IMR-90 (cell line): ENCODE data around the gene RIMBP2. TPM values are rescaled to one million over a fixed set of nuclear protein-coding genes. Genes with fewer than 3 reads are reported as not detected.

ENCODE experiments used
- ATAC-seq: fragments of 200-7000 bp; cut with Tn5 transposase; 2 replicates; pipeline ENCODE4 v1.9.1; 2020; ENCODE audit warnings: low read depth, mild to moderate bottlenecking, moderate library complexity
- BruUV-seq: library from RNA; stranded (reverse); fragments of 400-500 nt; replicated peaks from 2 replicates; lab custom pipeline; 2021; lab: Mats Ljungman, UMichigan
- CTCF ChIA-PET: fragments of 300-600 bp; formaldehyde crosslinking; extraction: SDS; loops from one replicate; lab custom pipeline; 2021; ENCODE audit warnings: antibody characterized with exemption; lab: Yijun Ruan, JAX
- POLR2A ChIA-PET: fragments of 300-600 bp; sonication (Branson Sonifier 250); formaldehyde crosslinking; loops from one replicate; lab custom pipeline; 2022; ENCODE audit warnings: antibody characterized with exemption; ENCODE audit not compliant: unreplicated experiment; lab: Charles Lee
- DNase-seq: peaks from one replicate; pipeline ENCODE4 v3.0.0; 2013
- H2AFZ ChIP-seq: replicated peaks from 2 replicates; pipeline ENCODE3; 2013; ENCODE audit warnings: low read length, mild to moderate bottlenecking; ENCODE audit not compliant: poor library complexity
- H2AK5ac ChIP-seq: 2 replicates; pipeline ENCODE4 v1.6.1; 2013; ENCODE audit warnings: low read depth, low read length, inconsistent platforms
- H2AK9ac ChIP-seq: replicated peaks from 2 replicates; pipeline ENCODE3; 2013; ENCODE audit warnings: mild to moderate bottlenecking, low read depth, low read length, moderate library complexity; ENCODE audit not compliant: poor library complexity
- H2BK120ac ChIP-seq: 2 replicates; pipeline ENCODE4 v1.6.1; 2013; ENCODE audit warnings: low read depth, low read length, inconsistent platforms
- H2BK15ac ChIP-seq: 3 replicates; pipeline ENCODE4 v1.6.1; 2013; ENCODE audit warnings: low read depth, low read length, inconsistent platforms
- H2BK20ac ChIP-seq: 2 replicates; pipeline ENCODE4 v1.6.1; 2013; ENCODE audit warnings: low read depth, mild to moderate bottlenecking, inconsistent platforms, low read length, moderate library complexity
- H2BK5ac ChIP-seq: 2 replicates; pipeline ENCODE4 v1.6.1; 2013; ENCODE audit warnings: mild to moderate bottlenecking, low read depth, low read length, inconsistent platforms; ENCODE audit not compliant: poor library complexity, severe bottlenecking
- H3K14ac ChIP-seq: replicated peaks from 2 replicates; pipeline ENCODE4 v1.6.1; 2013; ENCODE audit warnings: low read depth, low read length, inconsistent platforms
- H3K18ac ChIP-seq: 2 replicates; pipeline ENCODE4 v1.6.1; 2013; ENCODE audit warnings: low read depth, low read length, control low read depth
- H3K23ac ChIP-seq: 2 replicates; pipeline ENCODE4 v1.6.1; 2013; ENCODE audit warnings: low read depth, low read length, inconsistent platforms
- H3K27ac ChIP-seq: 2 replicates; pipeline ENCODE4 v1.5.1; 2013; ENCODE audit warnings: mild to moderate bottlenecking, control low read depth, low read length; ENCODE audit not compliant: insufficient read depth
- H3K27me3 ChIP-seq: 2 replicates; pipeline ENCODE4 v1.6.1; 2013; ENCODE audit warnings: low read length; ENCODE audit not compliant: control insufficient read depth, insufficient read depth
- H3K36me3 ChIP-seq: 2 replicates; pipeline ENCODE4 v1.6.1; 2013; ENCODE audit warnings: low read length, mixed read lengths; ENCODE audit not compliant: control insufficient read depth, insufficient read depth
- H3K4ac ChIP-seq: 2 replicates; pipeline ENCODE4 v1.6.1; 2013; ENCODE audit warnings: low read depth, low read length, inconsistent platforms
- H3K4me1 ChIP-seq: 2 replicates; pipeline ENCODE4 v1.6.1; 2013; ENCODE audit warnings: low read length, mixed read lengths; ENCODE audit not compliant: control insufficient read depth, insufficient read depth
- H3K4me2 ChIP-seq: 2 replicates; pipeline ENCODE4 v1.6.1; 2013; ENCODE audit warnings: low read depth, mild to moderate bottlenecking, control low read depth, low read length, moderate library complexity
- H3K4me3 ChIP-seq: 2 replicates; pipeline ENCODE4 v1.5.1; 2013; ENCODE audit warnings: low read depth, mild to moderate bottlenecking, control low read depth, low read length, moderate library complexity; ENCODE audit not compliant: insufficient read depth
- H3K56ac ChIP-seq: 2 replicates; pipeline ENCODE4 v1.6.1; 2013; ENCODE audit warnings: low read length, inconsistent platforms; ENCODE audit not compliant: insufficient read depth; ENCODE audit errors: extremely low read depth
- H3K79me1 ChIP-seq, 2 experiments: 2 replicates each; pipeline ENCODE4 v1.6.1; 2013; ENCODE audit warnings: low read length in 2 of 2, inconsistent platforms in 1 of 2, low read depth in 1 of 2
- H3K9ac ChIP-seq: 2 replicates; pipeline ENCODE4 v1.6.1; 2013; ENCODE audit warnings: low read depth, low read length, control low read depth
- H3K9me1 ChIP-seq: 2 replicates; pipeline ENCODE4 v1.6.1; 2013; ENCODE audit warnings: low read length, inconsistent platforms; ENCODE audit not compliant: insufficient read depth
- H3K9me3 ChIP-seq: 2 replicates; pipeline ENCODE4 v1.6.1; 2013; ENCODE audit warnings: low read length; ENCODE audit not compliant: control insufficient read depth, insufficient read depth
- H4K20me1 ChIP-seq: 2 replicates; pipeline ENCODE4 v1.6.1; 2013; ENCODE audit warnings: low read length, inconsistent platforms; ENCODE audit not compliant: insufficient read depth
- H4K5ac ChIP-seq: 2 replicates; pipeline ENCODE4 v1.6.1; 2013; ENCODE audit warnings: mild to moderate bottlenecking, low read depth, low read length, control low read depth
- H4K8ac ChIP-seq, 2 experiments: 2 replicates each; pipeline ENCODE4 v1.6.1; 2013; ENCODE audit warnings: low read depth in 2 of 2, low read length in 2 of 2, control low read depth in 1 of 2, inconsistent platforms in 1 of 2
- H4K91ac ChIP-seq: 2 replicates; pipeline ENCODE4 v1.6.1; 2013; ENCODE audit warnings: low read depth, low read length, inconsistent platforms; ENCODE audit not compliant: insufficient read depth
- BHLHE40 ChIP-seq: fragments of 150-350 bp; IDR thresholded peaks from 2 replicates; pipeline ENCODE4 v1.6.1; 2016; ENCODE audit warnings: mild to moderate bottlenecking, low read depth, low read length
- CEBPB ChIP-seq: IDR thresholded peaks from 2 replicates; pipeline ENCODE4 v1.6.1; 2012; ENCODE audit warnings: low read depth, low read length, improper control_type of control experiment
- CHD1 ChIP-seq: IDR thresholded peaks from 2 replicates; pipeline ENCODE4 v1.6.1; 2012; ENCODE audit warnings: low read depth, low read length, improper control_type of control experiment
- FOS ChIP-seq: fragments of 150-350 bp; IDR thresholded peaks from 2 replicates; pipeline ENCODE4 v1.6.1; 2016; ENCODE audit warnings: low read depth, low read length
- MAZ ChIP-seq: IDR thresholded peaks from 2 replicates; pipeline ENCODE4 v1.6.1; 2012; ENCODE audit warnings: low read depth, mild to moderate bottlenecking, low read length, improper control_type of control experiment, moderate library complexity, borderline replicate concordance
- MXI1 ChIP-seq: IDR thresholded peaks from 2 replicates; pipeline ENCODE4 v1.6.1; 2012; ENCODE audit warnings: low read depth, mild to moderate bottlenecking, low read length, moderate library complexity, borderline replicate concordance
- NFE2L2 ChIP-seq: fragments of 150-350 bp; IDR thresholded peaks from 2 replicates; pipeline ENCODE4 v1.6.1; 2016; ENCODE audit warnings: low read depth, mild to moderate bottlenecking, low read length
- POLR2A ChIP-seq: IDR thresholded peaks from 2 replicates; pipeline ENCODE4 v1.6.1; 2012; ENCODE audit warnings: mild to moderate bottlenecking, low read depth, low read length
- RCOR1 ChIP-seq: IDR thresholded peaks from 2 replicates; pipeline ENCODE4 v1.6.1; 2012; ENCODE audit warnings: mild to moderate bottlenecking, low read length, improper control_type of control experiment; ENCODE audit not compliant: insufficient replicate concordance
- RFX5 ChIP-seq: IDR thresholded peaks from 2 replicates; pipeline ENCODE4 v1.8.0; 2012; ENCODE audit warnings: low read depth, mild to moderate bottlenecking, low read length, moderate library complexity
- SMC3 ChIP-seq: fragments of 150-350 bp; IDR thresholded peaks from 2 replicates; pipeline ENCODE4 v1.6.1; 2016; ENCODE audit warnings: low read depth, mild to moderate bottlenecking, antibody characterized with exemption, low read length, moderate library complexity
- WGBS, 2 experiments: methylation state at CpG; one replicate each; pipeline versions ENCODE4 v1.1.5 to v1.1.7; 2013; ENCODE audit warnings: missing lambda C conversion rate in 2 of 2; ENCODE audit not compliant: insufficient read length in 1 of 2; ENCODE audit errors: extremely low coverage in 2 of 2; 5-methylcytosine and 5-hydroxymethylcytosine counted together
- dilution Hi-C: fragments of 300-500 bp; cut with HindIII; formaldehyde crosslinking; loops from one replicate; pipeline ENCODE4 v1.14.3; 2018; ENCODE audit warnings: low sequenced_read_pairs; ENCODE audit not compliant: unreplicated experiment
- in situ Hi-C: fragments of 300-500 bp; cut with MboI; formaldehyde crosslinking; loops from 3 replicates; pipeline ENCODE4 v1.14.3; 2019; ENCODE audit warnings: low sequenced_read_pairs, inconsistent platforms, mixed read lengths
- intact Hi-C: fragments of 100-400 bp; cut with micrococcal nuclease; formaldehyde crosslinking; loops from 2 replicates; pipeline ENCODE4 v1.10.0; 2022
- polyA plus RNA-seq, 3 experiments: library from polyadenylated mRNA; depleted of rRNA; stranded (reverse); fragments of >200 nt; gene quantifications; 2 replicates each; pipeline ENCODE4 v1.2.3, GENCODE V29; 2012; ENCODE audit warnings: low replicate concordance in 1 of 3
- total RNA-seq: library from RNA; depleted of rRNA; stranded (reverse); fragments of >200 nt; gene quantifications from 2 replicates; pipeline ENCODE4 v1.2.3, GENCODE V29; 2012
- TF ChIP-seq, protein P1 (sequence below): fragments of 150-350 bp; IDR thresholded peaks from 2 replicates; pipeline ENCODE4 v1.6.1; 2016; ENCODE audit warnings: low read depth, mild to moderate bottlenecking, low read length, moderate library complexity, borderline replicate concordance
- TF ChIP-seq, protein P2 (sequence below): conservative IDR thresholded peaks from 2 replicates; pipeline ENCODE4 v1.5.1; 2012; ENCODE audit warnings: mild to moderate bottlenecking, low read depth, low read length, improper control_type of control experiment
- TF ChIP-seq, protein P3 (sequence below): fragments of 150-350 bp; IDR thresholded peaks from 2 replicates; pipeline ENCODE4 v1.6.1; 2017; ENCODE audit warnings: mild to moderate bottlenecking, antibody characterized with exemption, low read length, low read depth

RIMBP2 gene
- total and polyA plus RNA-seq, 2 of the 4 experiments (the other 2 are of a cell fraction) = not detected

DNA sequence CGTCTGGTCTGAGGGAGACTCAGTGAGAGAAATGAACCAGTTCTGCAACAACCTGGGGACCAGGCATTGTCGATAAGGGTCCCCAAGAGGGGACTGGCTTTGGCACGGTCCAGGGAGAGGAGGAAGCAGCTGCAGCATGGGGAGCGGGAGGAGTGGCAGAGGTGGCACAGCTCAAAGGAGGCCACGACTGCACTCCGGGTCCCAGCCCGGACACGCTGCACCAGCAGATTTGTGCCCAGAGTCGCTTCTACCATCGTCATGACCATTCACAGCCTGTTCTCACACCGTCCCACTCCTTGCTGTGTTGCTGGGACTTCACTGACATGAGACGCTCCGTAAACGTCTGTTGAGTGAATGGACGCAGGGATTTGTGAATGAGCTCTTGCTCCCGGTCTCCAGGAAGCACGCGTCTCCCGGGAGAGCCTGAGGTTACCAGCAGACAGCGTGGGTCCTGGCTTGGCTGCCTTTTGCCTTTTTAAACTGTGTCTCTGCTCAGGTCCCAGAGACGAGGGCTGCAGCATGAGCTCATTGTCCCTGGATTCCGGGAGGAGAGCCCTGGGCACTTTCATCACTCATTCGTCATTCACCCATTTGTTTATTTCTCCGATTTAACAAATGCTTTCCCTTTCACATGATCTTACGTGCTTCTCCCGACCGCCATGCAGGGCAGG, 241.4 kb downstream of the RIMBP2 start:
- Histone ChIP-seq H3K9me3 (peaks cover 62% of the 10 kb centered on the region), H3K9ac (no peak overlapping the region), H3K9me1 (no peaks in the 10 kb centered on the region), H2BK20ac (no peak overlapping the region), H3K36me3 (no peaks in the 10 kb centered on the region), H2AK5ac (no peak overlapping the region), H3K14ac (no peak overlapping the region), H3K56ac (no peak overlapping the region), H4K8ac (no peak overlapping the region), H3K4me3 (no peak overlapping the region), H4K5ac (no peak overlapping the region), H2BK5ac (no peak overlapping the region), H3K27ac (no peak overlapping the region), H2AK9ac (no peak overlapping the region), H2BK15ac (no peak overlapping the region), H3K79me1 (no peaks in the 10 kb centered on the region), H3K18ac (no peak overlapping the region), H2AFZ (no peak overlapping the region), H4K20me1 (no peaks in the 10 kb centered on the region), H4K91ac (no peak overlapping the region), H2BK120ac (no peak overlapping the region), H3K23ac (no peak overlapping the region), H3K27me3 (no peaks in the 10 kb centered on the region), H3K4me2 (no peak overlapping the region), H3K4ac (no peak overlapping the region), H3K4me1 (no peaks in the 10 kb centered on the region)
- no peak for TF ChIP-seq POLR2A
- no peak for TF ChIP-seq CHD1
- TF ChIP-seq, protein P1, sequence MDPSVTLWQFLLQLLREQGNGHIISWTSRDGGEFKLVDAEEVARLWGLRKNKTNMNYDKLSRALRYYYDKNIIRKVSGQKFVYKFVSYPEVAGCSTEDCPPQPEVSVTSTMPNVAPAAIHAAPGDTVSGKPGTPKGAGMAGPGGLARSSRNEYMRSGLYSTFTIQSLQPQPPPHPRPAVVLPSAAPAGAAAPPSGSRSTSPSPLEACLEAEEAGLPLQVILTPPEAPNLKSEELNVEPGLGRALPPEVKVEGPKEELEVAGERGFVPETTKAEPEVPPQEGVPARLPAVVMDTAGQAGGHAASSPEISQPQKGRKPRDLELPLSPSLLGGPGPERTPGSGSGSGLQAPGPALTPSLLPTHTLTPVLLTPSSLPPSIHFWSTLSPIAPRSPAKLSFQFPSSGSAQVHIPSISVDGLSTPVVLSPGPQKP = no peak
- TF ChIP-seq, protein P2, sequence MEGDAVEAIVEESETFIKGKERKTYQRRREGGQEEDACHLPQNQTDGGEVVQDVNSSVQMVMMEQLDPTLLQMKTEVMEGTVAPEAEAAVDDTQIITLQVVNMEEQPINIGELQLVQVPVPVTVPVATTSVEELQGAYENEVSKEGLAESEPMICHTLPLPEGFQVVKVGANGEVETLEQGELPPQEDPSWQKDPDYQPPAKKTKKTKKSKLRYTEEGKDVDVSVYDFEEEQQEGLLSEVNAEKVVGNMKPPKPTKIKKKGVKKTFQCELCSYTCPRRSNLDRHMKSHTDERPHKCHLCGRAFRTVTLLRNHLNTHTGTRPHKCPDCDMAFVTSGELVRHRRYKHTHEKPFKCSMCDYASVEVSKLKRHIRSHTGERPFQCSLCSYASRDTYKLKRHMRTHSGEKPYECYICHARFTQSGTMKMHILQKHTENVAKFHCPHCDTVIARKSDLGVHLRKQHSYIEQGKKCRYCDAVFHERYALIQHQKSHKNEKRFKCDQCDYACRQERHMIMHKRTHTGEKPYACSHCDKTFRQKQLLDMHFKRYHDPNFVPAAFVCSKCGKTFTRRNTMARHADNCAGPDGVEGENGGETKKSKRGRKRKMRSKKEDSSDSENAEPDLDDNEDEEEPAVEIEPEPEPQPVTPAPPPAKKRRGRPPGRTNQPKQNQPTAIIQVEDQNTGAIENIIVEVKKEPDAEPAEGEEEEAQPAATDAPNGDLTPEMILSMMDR = no peak
- TF ChIP-seq SMC3 = no peak
- TF ChIP-seq, protein P3, sequence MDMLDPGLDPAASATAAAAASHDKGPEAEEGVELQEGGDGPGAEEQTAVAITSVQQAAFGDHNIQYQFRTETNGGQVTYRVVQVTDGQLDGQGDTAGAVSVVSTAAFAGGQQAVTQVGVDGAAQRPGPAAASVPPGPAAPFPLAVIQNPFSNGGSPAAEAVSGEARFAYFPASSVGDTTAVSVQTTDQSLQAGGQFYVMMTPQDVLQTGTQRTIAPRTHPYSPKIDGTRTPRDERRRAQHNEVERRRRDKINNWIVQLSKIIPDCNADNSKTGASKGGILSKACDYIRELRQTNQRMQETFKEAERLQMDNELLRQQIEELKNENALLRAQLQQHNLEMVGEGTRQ = no peak
- no peak for TF ChIP-seq CEBPB
- no peak for TF ChIP-seq MXI1
- no peak for TF ChIP-seq FOS
- no peak for TF ChIP-seq RCOR1
- no peak for TF ChIP-seq NFE2L2
- no peak for TF ChIP-seq RFX5
- TF ChIP-seq BHLHE40 = no peak
- no peak for TF ChIP-seq MAZ
- intact Hi-C loops (no loop called here), dilution Hi-C loops (no loop called here), in situ Hi-C loops (no loop called here)
- CTCF ChIA-PET = no interaction called here
- no TSS peak for BruUV-seq
- WGBS, 2 experiments = 58% methylated on average over 14 of the region's 27 CpGs; no CpG with 5 or more reads in 1 of the 2 experiments
- no peak for DNase-seq
- POLR2A ChIA-PET = no interaction called here
- no peak for ATAC-seq
